Common myeloid progenitor, CD34-positive (primary cell): Measurements from ENCODE around the gene FHAD1.

Experiments
- CTCF ChIA-PET: fragments of 350-600 bp; sonication (Branson Sonifier 250); formaldehyde crosslinking; loops from one replicate; lab custom pipeline; 2021; ENCODE audit warnings: antibody characterized with exemption; lab: Charles Lee
- POLR2A ChIA-PET: fragments of 350-600 bp; sonication (Branson Sonifier 250); formaldehyde crosslinking; loops from one replicate; lab custom pipeline; 2021; ENCODE audit warnings: antibody characterized with exemption; lab: Charles Lee
- DNase-seq, 3 donors: peaks; one replicate each; pipeline versions ENCODE4 v3.0.0 to v3.0.0-alpha.2; 2013
- H3K27ac ChIP-seq, 2 experiments: 1 replicate in 1 of 2; 2 replicates in 1 of 2; pipeline ENCODE4 v1.7.0; 2013; ENCODE audit warnings: inconsistent platforms in 2 of 2, low read length in 2 of 2, mild to moderate bottlenecking in 2 of 2, low read depth in 1 of 2, moderate library complexity in 1 of 2; ENCODE audit not compliant: severe bottlenecking in 2 of 2, insufficient read depth in 1 of 2, poor library complexity in 1 of 2
- H3K27me3 ChIP-seq, 5 experiments: replicated peaks in 2 of 5; 1 replicate in 3 of 5; 2 replicates in 2 of 5; pipeline versions ENCODE4 v1.6.1 to v1.7.0; 2013; ENCODE audit warnings: low read length in 4 of 5, mild to moderate bottlenecking in 2 of 5, moderate library complexity in 2 of 5, inconsistent platforms in 1 of 5; ENCODE audit not compliant: insufficient read depth in 5 of 5, control insufficient read depth in 4 of 5
- H3K36me3 ChIP-seq, 4 experiments: 1 replicate in 2 of 4; 2 replicates in 2 of 4; pipeline versions ENCODE4 v1.6.1 to v1.7.0; 2013; ENCODE audit warnings: low read length in 3 of 4, control low read depth in 1 of 4, mild to moderate bottlenecking in 1 of 4; ENCODE audit not compliant: control insufficient read depth in 4 of 4, insufficient read depth in 4 of 4
- H3K4me1 ChIP-seq, 4 experiments: 1 replicate in 3 of 4; 2 replicates in 1 of 4; pipeline versions ENCODE4 v1.6.1 to v1.7.1; 2013; ENCODE audit warnings: low read length in 3 of 4, mild to moderate bottlenecking in 3 of 4, control low read depth in 1 of 4, inconsistent platforms in 1 of 4, moderate library complexity in 1 of 4; ENCODE audit not compliant: control insufficient read depth in 4 of 4, insufficient read depth in 4 of 4; ENCODE audit errors: control extremely low read depth in 1 of 4
- H3K4me3 ChIP-seq, 7 experiments: 1 replicate in 4 of 7; 2 replicates in 3 of 7; pipeline versions ENCODE4 v1.5.1 to v1.7.0; 2013; ENCODE audit warnings: mild to moderate bottlenecking in 7 of 7, low read length in 6 of 7, moderate library complexity in 6 of 7, inconsistent platforms in 2 of 7, low read depth in 2 of 7, control low read depth in 1 of 7; ENCODE audit not compliant: insufficient read depth in 4 of 7, control insufficient read depth in 1 of 7; ENCODE audit errors: extremely low read depth in 1 of 7
- H3K9me3 ChIP-seq, 5 experiments: 1 replicate in 4 of 5; 2 replicates in 1 of 5; pipeline versions ENCODE4 v1.6.1 to v1.7.1; 2013; ENCODE audit warnings: low read length in 4 of 5, mild to moderate bottlenecking in 2 of 5, inconsistent platforms in 1 of 5, low read depth in 1 of 5, moderate library complexity in 1 of 5; ENCODE audit not compliant: control insufficient read depth in 4 of 5, insufficient read depth in 2 of 5; ENCODE audit errors: control extremely low read depth in 1 of 5
- WGBS: methylation state at CpG from one replicate; pipeline ENCODE4 v1.1.5; 2013; ENCODE audit not compliant: insufficient coverage; 5-methylcytosine and 5-hydroxymethylcytosine counted together

Gene FHAD1

GRCh38 chr1:15245593-15246360 is 1.2 kb upstream of the FHAD1 start:
- Histone ChIP-seq H3K27me3 (peaks cover 0 to 14% (median 4%) of the 10 kb centered on the region in 5 experiments), H3K9me3 (peaks cover 0 to 10% (median 0%) of the 10 kb centered on the region in 5 experiments), H3K36me3 (no peaks in the 10 kb centered on the region), H3K27ac (no peak overlapping the region), H3K4me3 (peak overlapping the region in 1 of 7 experiments; percentile 3), H3K4me1 (peaks cover 5 to 39% (median 35%) of the 10 kb centered on the region in 4 experiments)
- DNase-seq: peak in 2 of 3 donors; percentile 78 to 79
- 57% methylated on average over 9 of the region's 11 CpGs for WGBS
- CTCF ChIA-PET: no interaction called here
- POLR2A ChIA-PET: no interaction called here

- CTCF ChIA-PET: interaction anchor here (0.6 to 4.5 kb wide), 8 partner anchors 12 to 1745 kb away, joined by 3 to 24 read pairs (median 4); no protein-coding TSS in a partner anchor
- Histone ChIP-seq H3K4me3 (no peak overlapping the region), H3K27me3 (peaks cover 0 to 13% (median 4%) of the 10 kb centered on the region in 5 experiments), H3K4me1 (peaks cover 5 to 41% (median 37%) of the 10 kb centered on the region in 4 experiments), H3K27ac (no peak overlapping the region), H3K9me3 (peaks cover 0 to 10% (median 0%) of the 10 kb centered on the region in 5 experiments), H3K36me3 (no peaks in the 10 kb centered on the region)
- POLR2A ChIA-PET: interaction anchor here (0.7 kb wide), 1 partner anchor 90 kb away, joined by 4 read pairs; no protein-coding TSS in a partner anchor
- DNase-seq: no peak
- WGBS: 90% methylated on average over 3 of the region's 4 CpGs
Measured at GRCh38 chr1:15248216-15248615, 1.2 kb downstream of the FHAD1 start.

GRCh38 chr1:15249081-15249480 is 2.1 kb downstream of the FHAD1 start:
- Histone ChIP-seq H3K4me3 (peak overlapping the region in 4 of 7 experiments; percentile 1 to 31 (median 22)), H3K9me3 (peaks cover 0 to 10% (median 0%) of the 10 kb centered on the region in 5 experiments), H3K4me1 (peaks cover 5 to 44% (median 37%) of the 10 kb centered on the region in 4 experiments), H3K27ac (no peak overlapping the region), H3K27me3 (peaks cover 0 to 13% (median 4%) of the 10 kb centered on the region in 5 experiments), H3K36me3 (no peaks in the 10 kb centered on the region)
- ChIA-PET CTCF (interaction anchor here (0.8 to 4.5 kb wide), 7 partner anchors 11 to 96 kb away, joined by 3 to 24 read pairs (median 5); no protein-coding TSS in a partner anchor), POLR2A (no interaction called here)
- 0% methylated on average over 4 of the region's 5 CpGs for WGBS
- peak; percentile 75 to 95 (median 95) for DNase-seq

- WGBS: 93% methylated on average over 8 of the region's 14 CpGs
Measured at GRCh38 chr1:15251857-15252835, 5.1 kb downstream of the FHAD1 start.

GRCh38 chr1:15254559-15254958 is 7.5 kb downstream of the FHAD1 start:
- Histone ChIP-seq H3K27ac (no peak overlapping the region), H3K4me1 (peaks cover 3 to 24% (median 6%) of the 10 kb centered on the region in 4 experiments), H3K27me3 (peaks cover 0 to 4% (median 0%) of the 10 kb centered on the region in 5 experiments), H3K4me3 (no peak overlapping the region), H3K36me3 (no peaks in the 10 kb centered on the region), H3K9me3 (no peaks in the 10 kb centered on the region)
- WGBS: no CpG with 5 or more reads among the region's 2 CpGs
- DNase-seq: no peak
- POLR2A ChIA-PET: interaction anchor here (0.8 kb wide), 1 partner anchor 87 kb away, joined by 3 read pairs; no protein-coding TSS in a partner anchor
- CTCF ChIA-PET: interaction anchor here (0.6 to 1.1 kb wide), 3 partner anchors 18 to 23 kb away, joined by 3 read pairs; no protein-coding TSS in a partner anchor

More at GRCh38 chr1:15251857-15252835, 5.1 kb downstream of the FHAD1 start:
- Histone ChIP-seq H3K36me3 (no peaks in the 10 kb centered on the region), H3K27ac (no peak overlapping the region), H3K4me1 (peaks cover 5 to 32% (median 27%) of the 10 kb centered on the region in 4 experiments), H3K27me3 (peaks cover 0 to 13% (median 4%) of the 10 kb centered on the region in 5 experiments), H3K9me3 (no peaks in the 10 kb centered on the region), H3K4me3 (no peak overlapping the region)
- CTCF ChIA-PET: interaction anchor here (0.6 to 1.2 kb wide), 2 partner anchors 23 to 123 kb away, joined by 3 read pairs; no protein-coding TSS in a partner anchor
- POLR2A ChIA-PET: no interaction called here
- DNase-seq: no peak

GRCh38 chr1:15255582-15256149 is 8.6 kb downstream of the FHAD1 start:
- Histone ChIP-seq H3K27me3 (peaks cover 0 to 2% (median 0%) of the 10 kb centered on the region in 5 experiments), H3K27ac (no peak overlapping the region), H3K4me3 (no peak overlapping the region), H3K9me3 (no peaks in the 10 kb centered on the region), H3K4me1 (peaks cover 0 to 28% (median 3%) of the 10 kb centered on the region in 4 experiments), H3K36me3 (no peaks in the 10 kb centered on the region)
- CTCF ChIA-PET: interaction anchor here (0.6 kb wide), 1 partner anchor 166 kb away, joined by 4 read pairs; no protein-coding TSS in a partner anchor
- 67% methylated on average over 2 of the region's 4 CpGs for WGBS
- no peak for DNase-seq
- POLR2A ChIA-PET: no interaction called here
